OCI-LY3 (cell line): Measurements from ENCODE around the gene SECISBP2.

ENCODE experiments used
- CTCF ChIP-seq: fragments of 200-600, 300-600 bp; sonication (generic); IDR thresholded peaks from 2 replicates; pipeline ENCODE4 v1.5.1; 2014; ENCODE audit warnings: antibody characterized with exemption, low read length, low read depth
- EZH2phosphoT487 ChIP-seq: fragments of 200-600 bp; shearing (Covaris generic); IDR thresholded peaks from 2 replicates; pipeline ENCODE4 v1.6.1; 2018; ENCODE audit warnings: antibody characterized with exemption, mixed run types, low read depth

GRCh38 chr9:89400403-89401116 is 82.3 kb downstream of the SECISBP2 start:
- no peak for TF ChIP-seq CTCF
- no peak for TF ChIP-seq EZH2phosphoT487
